ENCODE measurements around the gene EHD1. TPM values are rescaled to one million over a fixed set of nuclear protein-coding genes. Genes with fewer than 3 reads are reported as not detected.

The EHD1 gene
- polyA plus RNA-seq, 3 donors = 30.3 to 212 (median 48.4) TPM

- TF ChIP-seq CTCF (IDR thresholded peaks at IDR 0.05) = no peak
- no peaks in the 10 kb centered on the region for H3K79me2 ChIP-seq (ENCODE audit: insufficient read depth, low read length)
- no peak overlapping the region for H3K4me3 ChIP-seq (replicated peaks in 1 of 3; ENCODE audit: low read depth in 2 of 3, low read length in 3 of 3)
- H3K27me3 Mint-ChIP-seq (ENCODE audit: low read depth in 3 of 3) = peaks cover 3 to 16% (median 15%) of the 10 kb centered on the region in 3 donors
- peaks cover 13 to 22% of the 10 kb centered on the region in 2 donors for H3K4me1 ChIP-seq (ENCODE audit: control insufficient read depth in 1 of 2, insufficient read depth in 2 of 2, low read length in 2 of 2)
- peak overlapping the region in 1 of 7 donors; percentile 16 for H3K27ac Mint-ChIP-seq
- H3K36me3 ChIP-seq (replicated peaks in 1 of 2; ENCODE audit: control insufficient read depth in 1 of 2, insufficient read depth in 2 of 2, low read length in 2 of 2) = no peaks in the 10 kb centered on the region
- no peak overlapping the region for H3K4me2 ChIP-seq (replicated peaks; ENCODE audit: extremely low read depth, low read length, poor library complexity, severe bottlenecking)
- no peak overlapping the region for H3K4me3 Mint-ChIP-seq
- no peak overlapping the region for H3K27ac ChIP-seq (ENCODE audit: low read depth in 1 of 2, low read length in 2 of 2)
- H3K36me3 Mint-ChIP-seq = peaks cover 0 to 2% of the 10 kb centered on the region in 2 donors
- no peak overlapping the region for H3K9ac ChIP-seq (ENCODE audit: insufficient read depth, low read length, poor library complexity, severe bottlenecking)
- peaks cover 0 to 10% of the 10 kb centered on the region in 2 donors for H3K27me3 ChIP-seq (ENCODE audit: control insufficient read depth in 2 of 2, insufficient read depth in 2 of 2, low read length in 2 of 2)
- H4K20me1 ChIP-seq (ENCODE audit: insufficient read depth, low read length) = no peaks in the 10 kb centered on the region
- H3K9me3 Mint-ChIP-seq = peaks cover 0 to 2% (median 0%) of the 10 kb centered on the region in 7 donors
- H3K9me3 ChIP-seq (replicated peaks in 1 of 2; ENCODE audit: control insufficient read depth in 1 of 2, insufficient read depth in 1 of 2, low read length in 2 of 2) = no peaks in the 10 kb centered on the region
- 100% methylated on average over 3 of the region's 6 CpGs for WGBS (ENCODE audit: insufficient coverage)
- peaks cover 17% of the 10 kb centered on the region for H3K4me1 Mint-ChIP-seq
- no peak overlapping the region for H2AFZ ChIP-seq (ENCODE audit: insufficient read depth, low read depth, low read length, poor library complexity, severe bottlenecking)
- intact Hi-C loops (cut with micrococcal nuclease) = loop anchor here in 1 of 2 donors (10.0 kb wide), 2 partner anchors 58 to 172 kb away; partner anchors contain the start of gene ARL2
- no peak for DNase-seq
Observed at GRCh38 chr11:64842366-64842759, 36.1 kb downstream of the EHD1 start.

DNA sequence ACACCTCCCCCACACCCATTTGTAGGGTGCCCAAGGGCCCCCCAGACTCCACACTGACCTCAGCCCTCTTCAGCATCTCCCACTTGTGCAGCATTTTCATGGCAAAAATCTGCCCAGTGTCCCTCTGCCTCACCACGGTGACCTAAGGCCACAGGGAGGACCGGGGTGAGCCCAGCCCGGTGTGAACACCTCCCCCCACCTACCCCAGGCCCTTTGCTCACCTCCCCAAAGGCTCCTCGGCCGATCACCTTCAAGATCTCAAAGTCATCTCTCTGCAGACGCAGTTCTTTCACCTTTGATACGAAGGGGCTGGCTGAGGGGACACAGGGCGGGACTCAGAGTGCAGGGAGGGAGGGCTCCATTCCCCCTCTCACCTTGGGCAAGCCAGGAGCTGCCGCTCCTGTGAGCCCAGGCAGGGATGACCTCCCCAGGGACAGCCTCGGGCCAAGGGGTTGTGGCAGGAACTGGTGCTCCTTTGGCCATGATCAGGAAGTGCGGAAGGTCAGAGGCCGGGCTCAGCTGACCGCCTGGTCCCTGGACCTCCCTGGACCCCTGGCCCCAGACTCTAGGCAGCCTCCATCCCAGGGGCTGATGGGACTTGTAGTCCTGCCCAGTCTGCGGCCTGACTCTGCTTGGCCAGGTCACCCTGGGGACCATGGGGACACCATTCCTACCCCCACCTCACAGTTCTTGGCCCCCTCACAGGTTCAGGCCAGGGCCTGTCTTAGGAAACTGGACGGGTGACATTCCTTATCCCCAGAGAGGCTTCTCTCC lies 36.6 kb downstream of the EHD1 start:
- H3K36me3 Mint-ChIP-seq = peaks cover 0 to 2% of the 10 kb centered on the region in 2 donors
- 98% methylated on average over 11 of the region's 15 CpGs for WGBS (ENCODE audit: insufficient coverage)
- no peak overlapping the region for H3K4me3 Mint-ChIP-seq
- H3K9ac ChIP-seq (ENCODE audit: insufficient read depth, low read length, poor library complexity, severe bottlenecking) = no peak overlapping the region
- peaks cover 0 to 2% (median 0%) of the 10 kb centered on the region in 7 donors for H3K9me3 Mint-ChIP-seq
- H3K4me1 ChIP-seq (ENCODE audit: control insufficient read depth in 1 of 2, insufficient read depth in 2 of 2, low read length in 2 of 2) = peaks cover 10 to 19% of the 10 kb centered on the region in 2 donors
- no peaks in the 10 kb centered on the region for H3K79me2 ChIP-seq (ENCODE audit: insufficient read depth, low read length)
- H3K27ac ChIP-seq (ENCODE audit: low read depth in 1 of 2, low read length in 2 of 2) = no peak overlapping the region
- H4K20me1 ChIP-seq (ENCODE audit: insufficient read depth, low read length) = no peaks in the 10 kb centered on the region
- H2AFZ ChIP-seq (ENCODE audit: insufficient read depth, low read depth, low read length, poor library complexity, severe bottlenecking) = no peak overlapping the region
- H3K9me3 ChIP-seq (replicated peaks in 1 of 2; ENCODE audit: control insufficient read depth in 1 of 2, insufficient read depth in 1 of 2, low read length in 2 of 2) = no peaks in the 10 kb centered on the region
- peaks cover 4 to 18% (median 15%) of the 10 kb centered on the region in 3 donors for H3K27me3 Mint-ChIP-seq (ENCODE audit: low read depth in 3 of 3)
- H3K36me3 ChIP-seq (replicated peaks in 1 of 2; ENCODE audit: control insufficient read depth in 1 of 2, insufficient read depth in 2 of 2, low read length in 2 of 2) = no peaks in the 10 kb centered on the region
- no peak for TF ChIP-seq CTCF (IDR thresholded peaks at IDR 0.05)
- H3K4me1 Mint-ChIP-seq = peaks cover 14% of the 10 kb centered on the region
- intact Hi-C loops (cut with micrococcal nuclease) = loop anchor here in 1 of 2 donors (10.0 kb wide), 2 partner anchors 57 to 173 kb away; partner anchors contain the start of gene ARL2
- no peak for DNase-seq
- H3K27ac Mint-ChIP-seq = no peak overlapping the region
- peaks cover 0 to 10% of the 10 kb centered on the region in 2 donors for H3K27me3 ChIP-seq (ENCODE audit: control insufficient read depth in 2 of 2, insufficient read depth in 2 of 2, low read length in 2 of 2)
- H3K4me2 ChIP-seq (replicated peaks; ENCODE audit: extremely low read depth, low read length, poor library complexity, severe bottlenecking) = no peak overlapping the region
- no peak overlapping the region for H3K4me3 ChIP-seq (replicated peaks in 1 of 3; ENCODE audit: low read depth in 2 of 3, low read length in 3 of 3)

Data from CD14-positive monocyte (primary cell).